HG03060 (cell line): Measurements from ENCODE around the gene KIF2C.
A peak's percentile ranks its signal among the peaks of the same experiment; 100 is the strongest.
"Not testable (repeated sequence)": the region's sequence is repeated elsewhere in the genome, so short reads cannot be mapped to it uniquely, and the experiment has no call there.

Experiments used
- ATAC-seq: cut with Tn5 transposase; IDR thresholded peaks from one replicate; pipeline ENCODE4 v1.9.1; 2021; ENCODE audit warnings: low read depth, moderate number of reproducible peaks; ENCODE audit not compliant: unreplicated experiment

Gene KIF2C

GRCh38 chr1:44792736-44793502 lies 53.3 kb downstream of the KIF2C start:
- ATAC-seq = no peak

- not testable (repeated sequence) for ATAC-seq
Measured at GRCh38 chr1:44797886-44798285, 58.2 kb downstream of the KIF2C start.

- ATAC-seq = no peak
Measured at GRCh38 chr1:44798481-44799365, 59.1 kb downstream of the KIF2C start.

- ATAC-seq = peak; percentile 59
Measured at GRCh38 chr1:44799770-44800584, 60.3 kb downstream of the KIF2C start, which contains the start of gene PLK3. TSS of gene PLK3 (plus strand) at chr1:44800377. CDS start at chr1:44800464, 87 bp downstream.

- ATAC-seq = no peak
Measured at GRCh38 chr1:44801491-44802305, 62.1 kb downstream of the KIF2C start.

GRCh38 chr1:44802306-44803061 lies 62.8 kb downstream of the KIF2C start:
- ATAC-seq = no peak

- no peak for ATAC-seq
Measured at GRCh38 chr1:44803062-44803311, 63.4 kb downstream of the KIF2C start.

- no peak for ATAC-seq
Measured at GRCh38 chr1:44803312-44804095, 63.9 kb downstream of the KIF2C start.

- ATAC-seq = no peak
Measured at GRCh38 chr1:44805311-44806024, 65.8 kb downstream of the KIF2C start.

GRCh38 chr1:44806025-44806703 lies 66.5 kb downstream of the KIF2C start:
- ATAC-seq = no peak

- ATAC-seq = no peak
Measured at GRCh38 chr1:44806704-44807363, 67.2 kb downstream of the KIF2C start, which contains the start of gene DYNLT4. TSS of gene DYNLT4 (minus strand) at chr1:44807351. CDS start at chr1:44806668, 683 bp downstream.

- ATAC-seq = no peak
Measured at GRCh38 chr1:44807364-44808062, 67.9 kb downstream of the KIF2C start.

GRCh38 chr1:44808063-44808937 lies 68.7 kb downstream of the KIF2C start, which contains the start of gene BTBD19:
TSS of gene BTBD19 (plus strand) at chr1:44808523. CDS start at chr1:44808821, 298 bp downstream.
- ATAC-seq = no peak

GRCh38 chr1:44808938-44809917 lies 69.6 kb downstream of the KIF2C start:
- peak; percentile 25 for ATAC-seq
